HepG2 (cell line): Measurements from ENCODE around the gene PSENEN. TPM values are rescaled to one million over a fixed set of nuclear protein-coding genes. Genes with fewer than 3 reads are reported as not detected.

Experiments used
- ATF1 ChIP-seq: IDR thresholded peaks from 2 replicates; pipeline ENCODE4 v1.6.1; 2016; ENCODE audit warnings: mild to moderate bottlenecking, control low read depth
- HMG20A ChIP-seq: IDR thresholded peaks from 2 replicates; pipeline ENCODE4 v1.6.1; 2016; ENCODE audit warnings: borderline replicate concordance
- HMGXB3 ChIP-seq: sonication (generic); formaldehyde crosslinking; IDR thresholded peaks from 2 replicates; pipeline ENCODE4 v1.4.0; 2020; ENCODE audit warnings: missing genetic modification reagents, borderline replicate concordance
- HNRNPK ChIP-seq: fragments of 200-400 bp; formaldehyde crosslinking; IDR thresholded peaks from 2 replicates; pipeline ENCODE4 v1.6.1; 2018; ENCODE audit warnings: low read length, low read depth, moderate library complexity, mild to moderate bottlenecking; ENCODE audit not compliant: poor library complexity, severe bottlenecking
- HOXA9 ChIP-seq: sonication (generic); formaldehyde crosslinking; IDR thresholded peaks from 2 replicates; pipeline ENCODE4 v1.8.1; 2022; ENCODE audit warnings: missing genetic modification reagents, mild to moderate bottlenecking, moderate library complexity, borderline replicate concordance
- JUNB ChIP-seq: sonication (generic); formaldehyde crosslinking; IDR thresholded peaks from 2 replicates; pipeline ENCODE4 v1.8.0; 2022; ENCODE audit warnings: missing genetic modification reagents, mild to moderate bottlenecking, borderline replicate concordance
- MAZ ChIP-seq, 2 experiments: sonication (generic) in 1 of 2; formaldehyde crosslinking in 1 of 2; IDR thresholded peaks; 2 replicates each; pipeline versions ENCODE4 v1.5.0 to v1.6.1; 2012 to 2020; ENCODE audit warnings: low read depth in 2 of 2, mild to moderate bottlenecking in 2 of 2, borderline replicate concordance in 1 of 2, improper control_type of control experiment in 1 of 2, low read length in 1 of 2, missing genetic modification reagents in 1 of 2, moderate library complexity in 1 of 2
- PRPF4 ChIP-seq: fragments of 200-400 bp; formaldehyde crosslinking; IDR thresholded peaks from 2 replicates; pipeline ENCODE4 v1.6.1; 2016; ENCODE audit warnings: low read length, low read depth; ENCODE audit not compliant: poor library complexity, severe bottlenecking
- SAFB2 ChIP-seq: sonication (generic); formaldehyde crosslinking; IDR thresholded peaks from 2 replicates; pipeline ENCODE4 v1.5.1; 2020; ENCODE audit warnings: missing genetic modification reagents, low read depth, mild to moderate bottlenecking, borderline replicate concordance
- U2AF2 ChIP-seq: fragments of 200-400 bp; formaldehyde crosslinking; IDR thresholded peaks from 2 replicates; pipeline ENCODE4 v1.6.1; 2017; ENCODE audit warnings: low read depth, mild to moderate bottlenecking, low read length
- ZBTB3 ChIP-seq: sonication (generic); formaldehyde crosslinking; IDR thresholded peaks from 2 replicates; pipeline ENCODE4 v1.4.0; 2020; ENCODE audit warnings: low read depth, mild to moderate bottlenecking, moderate library complexity, missing genetic modification reagents, borderline replicate concordance
- ZBTB7A ChIP-seq: sonication (generic); formaldehyde crosslinking; IDR thresholded peaks from 2 replicates; pipeline ENCODE4 v1.8.0; 2022; ENCODE audit warnings: mild to moderate bottlenecking, missing genetic modification reagents
- ZNF331 ChIP-seq: sonication (generic); formaldehyde crosslinking; IDR thresholded peaks from 2 replicates; pipeline ENCODE4 v1.4.0; 2020; ENCODE audit warnings: missing genetic modification reagents
- ZNF451 ChIP-seq: sonication (generic); formaldehyde crosslinking; IDR thresholded peaks from 2 replicates; pipeline ENCODE4 v1.5.0; 2020; ENCODE audit warnings: mild to moderate bottlenecking, missing genetic modification reagents
- ZSCAN21 ChIP-seq: sonication (generic); formaldehyde crosslinking; IDR thresholded peaks from 2 replicates; pipeline ENCODE4 v1.8.0; 2022; ENCODE audit warnings: mild to moderate bottlenecking, missing genetic modification reagents, moderate library complexity, borderline replicate concordance
- polyA plus RNA-seq, 8 experiments: library from polyadenylated mRNA; depleted of rRNA in 3 of 8; stranded (reverse) in 7 of 8; unstranded in 1 of 8; fragments of >200 nt; fragmentation: Illumina TruSeq in 4 of 8; extraction: Trizol in 4 of 8; gene quantifications; 2 replicates each; pipeline versions ENCODE4 v1.2.1 to v1.2.3, GENCODE V29; 2011 to 2016; ENCODE audit warnings: low read depth in 4 of 8, missing spikeins in 1 of 8, mixed read lengths in 1 of 8; ENCODE audit not compliant: insufficient read depth in 1 of 8
- total RNA-seq, 5 experiments: library from RNA; depleted of rRNA; stranded (reverse); fragments of >200 nt; fragmentation: Illumina TruSeq; extraction: Trizol; gene quantifications; 2 replicates each; pipeline ENCODE4 v1.2.3, GENCODE V29; 2016; ENCODE audit warnings: low read depth in 1 of 5
- TF ChIP-seq, protein P1 (sequence below): sonication (generic); formaldehyde crosslinking; IDR thresholded peaks from 2 replicates; pipeline ENCODE4 v1.4.0; 2020; ENCODE audit warnings: low read depth, missing genetic modification reagents

Gene PSENEN
- total and polyA plus RNA-seq, 2 of the 13 experiments (the other 11 are each of a cell fraction or from before 2014, with no cell fraction given) = 16.9 to 34.2 TPM

DNA sequence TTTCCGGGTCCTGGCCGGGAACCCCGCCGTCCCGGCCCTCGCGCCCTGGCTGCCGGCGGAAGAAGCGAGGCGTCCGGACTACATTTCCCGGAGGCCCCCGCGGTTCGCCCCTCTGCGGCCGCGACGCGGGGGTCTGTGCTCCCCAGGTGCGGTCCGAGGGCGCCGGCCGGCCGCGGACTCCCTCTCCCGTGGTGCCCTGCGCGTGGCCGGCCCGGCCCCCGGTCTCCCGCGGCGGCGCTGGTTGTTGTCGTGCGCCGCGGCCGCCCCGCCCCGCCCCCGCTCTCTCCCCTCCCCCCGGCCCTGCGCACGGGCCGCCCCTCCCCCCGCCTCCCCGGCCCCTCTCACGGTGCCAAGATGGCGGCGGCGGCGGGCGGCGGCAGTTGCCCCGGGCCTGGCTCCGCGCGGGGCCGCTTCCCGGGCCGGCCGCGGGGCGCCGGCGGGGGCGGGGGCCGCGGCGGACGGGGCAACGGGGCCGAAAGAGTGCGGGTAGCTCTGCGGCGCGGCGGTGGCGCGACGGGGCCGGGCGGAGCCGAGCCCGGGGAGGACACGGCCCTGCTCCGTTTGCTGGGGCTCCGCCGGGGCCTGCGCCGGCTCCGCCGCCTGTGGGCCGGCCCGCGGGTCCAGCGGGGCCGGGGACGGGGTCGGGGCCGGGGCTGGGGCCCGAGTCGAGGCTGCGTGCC, 27.6 kb upstream of the PSENEN start, which contains the start of gene KMT2B (continued):
- TF ChIP-seq MAZ (IDR thresholded peaks at IDR 0.05; ENCODE audit: borderline replicate concordance, low read depth, low read length) (peak; percentile 58), MAZ (CRISPR knock-in tag; IDR thresholded peaks at IDR 0.05; ENCODE audit: low read depth) (no peak), ATF1 (CRISPR knock-in tag) (peak; percentile 67), ZSCAN21 (CRISPR knock-in tag) (no peak), HNRNPK (no peak), ZNF331 (CRISPR knock-in tag) (no peak), ZBTB3 (CRISPR knock-in tag) (no peak), JUNB (CRISPR knock-in tag) (no peak), HMGXB3 (CRISPR knock-in tag) (no peak), ZNF451 (CRISPR knock-in tag) (no peak), HOXA9 (CRISPR knock-in tag) (no peak), HMG20A (CRISPR knock-in tag) (no peak), ZBTB7A (no peak), U2AF2 (no peak), PRPF4 (no peak), SAFB2 (CRISPR knock-in tag) (no peak)
- TF ChIP-seq, protein P1, sequence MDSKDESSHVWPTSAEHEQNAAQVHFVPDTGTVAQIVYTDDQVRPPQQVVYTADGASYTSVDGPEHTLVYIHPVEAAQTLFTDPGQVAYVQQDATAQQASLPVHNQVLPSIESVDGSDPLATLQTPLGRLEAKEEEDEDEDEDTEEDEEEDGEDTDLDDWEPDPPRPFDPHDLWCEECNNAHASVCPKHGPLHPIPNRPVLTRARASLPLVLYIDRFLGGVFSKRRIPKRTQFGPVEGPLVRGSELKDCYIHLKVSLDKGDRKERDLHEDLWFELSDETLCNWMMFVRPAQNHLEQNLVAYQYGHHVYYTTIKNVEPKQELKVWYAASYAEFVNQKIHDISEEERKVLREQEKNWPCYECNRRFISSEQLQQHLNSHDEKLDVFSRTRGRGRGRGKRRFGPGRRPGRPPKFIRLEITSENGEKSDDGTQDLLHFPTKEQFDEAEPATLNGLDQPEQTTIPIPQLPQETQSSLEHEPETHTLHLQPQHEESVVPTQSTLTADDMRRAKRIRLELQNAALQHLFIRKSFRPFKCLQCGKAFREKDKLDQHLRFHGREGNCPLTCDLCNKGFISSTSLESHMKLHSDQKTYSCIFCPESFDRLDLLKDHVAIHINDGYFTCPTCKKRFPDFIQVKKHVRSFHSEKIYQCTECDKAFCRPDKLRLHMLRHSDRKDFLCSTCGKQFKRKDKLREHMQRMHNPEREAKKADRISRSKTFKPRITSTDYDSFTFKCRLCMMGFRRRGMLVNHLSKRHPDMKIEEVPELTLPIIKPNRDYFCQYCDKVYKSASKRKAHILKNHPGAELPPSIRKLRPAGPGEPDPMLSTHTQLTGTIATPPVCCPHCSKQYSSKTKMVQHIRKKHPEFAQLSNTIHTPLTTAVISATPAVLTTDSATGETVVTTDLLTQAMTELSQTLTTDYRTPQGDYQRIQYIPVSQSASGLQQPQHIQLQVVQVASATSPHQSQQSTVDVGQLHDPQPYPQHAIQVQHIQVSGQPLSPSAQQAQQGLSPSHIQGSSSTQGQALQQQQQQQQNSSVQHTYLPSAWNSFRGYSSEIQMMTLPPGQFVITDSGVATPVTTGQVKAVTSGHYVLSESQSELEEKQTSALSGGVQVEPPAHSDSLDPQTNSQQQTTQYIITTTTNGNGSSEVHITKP = no peak
